ENCODE results near the gene AADACL2. TPM values are rescaled to one million over a fixed set of nuclear protein-coding genes. Genes with fewer than 3 reads are reported as not detected.

Gene AADACL2
- total RNA-seq, 1 experiment from 2014 or later: not detected

DNA sequence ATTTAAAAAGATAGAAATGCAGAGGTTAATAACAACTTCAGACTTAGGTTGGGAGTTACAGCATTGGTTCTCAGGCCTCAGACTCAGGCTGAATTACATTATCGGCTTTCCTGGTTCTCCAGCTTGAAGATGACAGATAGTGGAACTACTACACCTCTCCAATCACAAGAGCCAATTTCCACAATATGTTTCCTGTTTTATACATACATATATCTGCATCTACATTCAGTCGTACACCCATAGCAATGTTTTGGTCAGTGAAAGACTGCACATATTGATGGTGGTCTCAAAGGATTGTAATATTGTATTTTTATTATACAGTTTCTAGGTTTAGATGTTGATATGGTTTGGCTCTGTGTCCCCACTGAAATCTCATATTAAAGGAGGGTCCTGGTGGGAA lies 35.4 kb downstream of the AADACL2 start:
- H3K23ac ChIP-seq (ENCODE audit: insufficient read length, low read depth, low read length): no peak overlapping the region
- no peak for DNase-seq
- H3K27me3 ChIP-seq (ENCODE audit: insufficient read depth, low read length): no peaks in the 10 kb centered on the region
- no peak overlapping the region for H3K4me3 Mint-ChIP-seq
- H2BK15ac ChIP-seq (ENCODE audit: low read depth, low read length): no peak overlapping the region
- no peak overlapping the region for H3K4ac ChIP-seq (ENCODE audit: low read depth, low read length)
- H3T11ph ChIP-seq (ENCODE audit: low read length): no peak overlapping the region
- H2AK5ac ChIP-seq (ENCODE audit: insufficient read length, low read length): no peak overlapping the region
- H3K4me1 ChIP-seq (ENCODE audit: insufficient read depth, low read length): no peaks in the 10 kb centered on the region
- no peak overlapping the region for H4K5ac ChIP-seq (ENCODE audit: insufficient read length, low read depth, low read length)
- no peak overlapping the region for H3K27ac ChIP-seq (ENCODE audit: insufficient read length, low read depth, low read length)
- H3K23me2 ChIP-seq (ENCODE audit: insufficient read length, low read depth, low read length, poor library complexity, severe bottlenecking): no peaks in the 10 kb centered on the region
- no peaks in the 10 kb centered on the region for H3K79me2 ChIP-seq (ENCODE audit: insufficient read depth, low read length)
- no peak overlapping the region for H2BK5ac ChIP-seq (ENCODE audit: insufficient read length, low read length)
- no peak overlapping the region for H3K18ac ChIP-seq (ENCODE audit: insufficient read length, low read depth, low read length)
- TF ChIP-seq, protein P1, sequence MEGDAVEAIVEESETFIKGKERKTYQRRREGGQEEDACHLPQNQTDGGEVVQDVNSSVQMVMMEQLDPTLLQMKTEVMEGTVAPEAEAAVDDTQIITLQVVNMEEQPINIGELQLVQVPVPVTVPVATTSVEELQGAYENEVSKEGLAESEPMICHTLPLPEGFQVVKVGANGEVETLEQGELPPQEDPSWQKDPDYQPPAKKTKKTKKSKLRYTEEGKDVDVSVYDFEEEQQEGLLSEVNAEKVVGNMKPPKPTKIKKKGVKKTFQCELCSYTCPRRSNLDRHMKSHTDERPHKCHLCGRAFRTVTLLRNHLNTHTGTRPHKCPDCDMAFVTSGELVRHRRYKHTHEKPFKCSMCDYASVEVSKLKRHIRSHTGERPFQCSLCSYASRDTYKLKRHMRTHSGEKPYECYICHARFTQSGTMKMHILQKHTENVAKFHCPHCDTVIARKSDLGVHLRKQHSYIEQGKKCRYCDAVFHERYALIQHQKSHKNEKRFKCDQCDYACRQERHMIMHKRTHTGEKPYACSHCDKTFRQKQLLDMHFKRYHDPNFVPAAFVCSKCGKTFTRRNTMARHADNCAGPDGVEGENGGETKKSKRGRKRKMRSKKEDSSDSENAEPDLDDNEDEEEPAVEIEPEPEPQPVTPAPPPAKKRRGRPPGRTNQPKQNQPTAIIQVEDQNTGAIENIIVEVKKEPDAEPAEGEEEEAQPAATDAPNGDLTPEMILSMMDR (conservative IDR thresholded peaks at IDR 0.05): no peak
- peak overlapping the region; percentile 4 for H2BK12ac ChIP-seq (ENCODE audit: insufficient read length, low read depth, low read length)
- H4K91ac ChIP-seq (ENCODE audit: insufficient read length, low read depth, low read length): no peak overlapping the region
- no peaks in the 10 kb centered on the region for H3K27me3 Mint-ChIP-seq (ENCODE audit: low read depth)
- WGBS (ENCODE audit: extremely low coverage, insufficient read length, low lambda C conversion rate): no CpG with 5 or more reads among the region's 2 CpGs
- no peak overlapping the region for H3K9ac ChIP-seq (ENCODE audit: extremely low read depth, insufficient read length, low read length)
- no peaks in the 10 kb centered on the region for H3K36me3 Mint-ChIP-seq (ENCODE audit: insufficient read depth in 1 of 3, low read depth in 3 of 3)
- no peak overlapping the region for H2BK120ac ChIP-seq (ENCODE audit: low read depth, low read length, poor library complexity, severe bottlenecking)
- no peak overlapping the region for H3K4me2 ChIP-seq (ENCODE audit: insufficient read depth, insufficient read length, low read length)
- peaks cover 0 to 3% of the 10 kb centered on the region in 2 experiments; a peak in 2 of 5 replicates for H3K9me3 Mint-ChIP-seq
- no peaks in the 10 kb centered on the region for H4K20me1 ChIP-seq (ENCODE audit: control insufficient read depth, insufficient read depth, insufficient read length)
- H2BK20ac ChIP-seq (ENCODE audit: low read depth, low read length, poor library complexity, severe bottlenecking): no peak overlapping the region
- no peaks in the 10 kb centered on the region for H3K9me3 ChIP-seq (ENCODE audit: control insufficient read depth, low read depth, low read length)
- no peaks in the 10 kb centered on the region for H3K4me1 Mint-ChIP-seq
- no peak overlapping the region for H3K56ac ChIP-seq (ENCODE audit: insufficient read length, low read depth, low read length)
- H3K79me1 ChIP-seq (ENCODE audit: insufficient read depth, low read depth, low read length, poor library complexity, severe bottlenecking): no peaks in the 10 kb centered on the region
- no peak overlapping the region for H2AFZ ChIP-seq (ENCODE audit: low read length)
- H4K8ac ChIP-seq (replicated peaks; ENCODE audit: insufficient read length, low read depth, low read length): no peak overlapping the region
- H3K27ac Mint-ChIP-seq: peak overlapping the region in 1 of 3 experiments; percentile 49; a peak in 1 of 7 replicates
- H3K14ac ChIP-seq (ENCODE audit: insufficient read depth, low read length): no peak overlapping the region
